Caki2 (cell line): ENCODE results near the gene ISM2. TPM values are rescaled to one million over a fixed set of nuclear protein-coding genes. Genes with fewer than 3 reads are reported as not detected.
A peak's percentile ranks its signal among the peaks of the same experiment; 100 is the strongest.

ENCODE experiments used
- DNase-seq: peaks from one replicate; pipeline ENCODE4 v3.0.0-alpha.2; 2015; ENCODE audit warnings: low read depth
- in situ Hi-C: cut with HindIII; loops from 2 replicates; pipeline ENCODE4 v1.10.0; 2016; ENCODE audit warnings: low sequenced_read_pairs, low pct_unique_long_range_greater_than_20kb, mixed read lengths
- total RNA-seq: library from RNA; depleted of rRNA; stranded (reverse); fragments of >200 nt; shearing (Covaris generic); gene quantifications from 2 replicates; pipeline ENCODE4 v1.2.3, GENCODE V29; 2014; ENCODE audit warnings: low replicate concordance

ISM2 gene
- total RNA-seq, 1 experiment from 2014 or later, result 0.14 TPM

DNA sequence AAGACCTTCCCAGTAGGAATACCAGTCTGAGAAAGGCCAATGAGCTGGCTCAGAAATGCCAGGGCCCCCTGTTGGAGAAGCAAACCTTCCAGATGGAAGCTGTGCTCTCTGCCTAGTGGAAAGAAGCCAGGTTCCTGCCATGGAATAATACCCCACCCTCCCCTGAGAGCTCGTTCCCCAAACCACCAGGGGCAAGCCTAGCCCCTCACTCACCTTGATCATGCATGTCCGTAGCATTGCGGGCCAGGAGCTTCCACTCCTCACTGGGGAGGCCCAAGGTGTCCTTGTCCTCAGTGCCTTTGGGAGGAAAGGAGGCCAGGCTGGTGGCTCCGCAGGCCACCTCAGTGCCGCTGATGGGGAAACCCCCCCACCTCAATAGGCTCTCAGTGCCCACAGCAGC lies 20.6 kb downstream of the ISM2 start:
- in situ Hi-C loops, result no loop called here
- DNase-seq, result no peak

DNA sequence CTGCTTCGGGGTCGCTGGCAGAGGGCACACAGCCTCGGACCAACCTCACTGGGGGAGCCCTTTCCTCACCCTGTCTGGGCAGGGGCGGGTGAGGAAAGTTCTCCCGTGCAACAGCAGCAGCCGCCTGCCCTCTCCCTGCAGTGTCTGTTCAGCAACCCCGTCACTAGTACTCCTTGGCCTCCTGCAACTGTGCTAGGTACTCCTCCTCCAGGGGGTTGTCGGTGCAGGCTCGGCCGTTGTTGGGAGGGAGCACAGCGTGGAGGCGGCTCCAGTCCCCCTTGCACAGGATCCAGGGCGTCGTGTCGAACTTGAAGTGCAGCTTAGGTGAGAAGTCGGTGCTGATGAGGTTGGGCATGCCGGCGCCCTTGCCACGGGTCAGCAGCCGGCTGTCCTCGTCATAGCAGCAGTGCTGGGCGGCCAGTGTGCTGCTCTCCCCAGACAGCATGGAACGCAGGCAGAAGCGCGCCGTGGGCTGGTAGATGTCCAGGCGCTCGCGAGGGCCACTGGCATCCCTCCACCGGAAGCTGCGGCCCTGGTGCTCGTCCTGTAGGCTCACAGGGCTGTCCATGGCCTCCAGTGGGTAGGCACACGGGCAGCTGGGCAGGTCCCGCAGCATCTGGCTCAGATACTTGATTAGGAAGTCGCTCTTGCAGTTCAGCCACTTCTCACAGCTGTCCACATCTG lies 23.0 kb downstream of the ISM2 start:
- in situ Hi-C loops, result no loop called here
- DNase-seq, result no peak

DNA sequence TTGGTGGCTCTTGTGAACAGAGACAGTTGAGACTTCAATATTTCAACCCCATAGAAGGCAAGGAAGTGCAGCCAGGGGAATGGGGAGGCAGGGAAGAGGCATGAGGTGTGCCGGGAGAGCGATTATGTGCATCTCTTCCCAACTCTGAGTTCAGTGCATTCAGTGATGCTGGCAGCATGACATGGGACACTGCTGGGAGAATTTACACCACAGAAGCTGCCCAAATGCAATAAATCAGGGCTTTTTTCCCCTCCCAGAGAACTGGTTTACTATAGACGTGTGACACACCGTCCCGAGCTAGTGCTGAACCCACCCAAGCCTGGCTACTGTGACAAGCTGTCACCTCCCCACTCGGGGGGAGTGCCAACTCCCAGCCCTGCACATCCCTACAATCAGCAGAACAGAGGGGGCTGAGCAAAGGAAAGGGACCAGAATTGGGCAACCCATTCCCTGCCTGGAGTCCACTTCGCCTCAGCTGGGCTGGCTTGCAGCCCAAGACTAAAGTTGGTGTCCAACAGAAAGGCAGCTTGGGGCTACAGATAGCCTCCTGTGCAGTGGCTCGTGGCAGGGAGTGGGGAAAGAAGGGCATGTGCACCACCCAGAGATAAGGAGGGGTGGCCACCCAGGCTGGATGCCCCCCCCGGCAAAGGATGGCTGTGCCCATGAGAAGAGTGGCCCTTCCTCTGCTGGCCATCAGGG lies 24.0 kb downstream of the ISM2 start:
- in situ Hi-C loops, result no loop called here
- no peak for DNase-seq

DNA sequence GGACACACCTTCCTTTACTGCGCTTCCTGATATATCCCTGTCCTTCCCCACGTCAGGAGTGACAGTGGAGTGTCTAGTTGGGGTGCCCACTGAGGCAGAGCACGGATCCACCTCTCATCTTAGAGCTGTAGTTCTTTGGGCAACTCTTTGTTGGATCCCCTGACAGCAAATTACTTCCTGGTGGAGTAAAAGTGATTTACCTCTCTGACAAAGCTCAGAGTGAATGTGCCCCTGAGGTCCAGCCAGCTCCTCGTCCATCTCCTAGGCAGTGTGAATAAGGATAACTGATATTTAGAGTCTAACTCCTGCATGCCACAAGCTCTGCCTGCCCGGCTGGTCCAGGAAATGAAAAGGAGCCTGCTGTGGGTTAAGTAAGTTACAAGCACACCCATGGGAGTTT lies 24.7 kb downstream of the ISM2 start:
- in situ Hi-C loops, result no loop called here
- DNase-seq, result no peak

DNA sequence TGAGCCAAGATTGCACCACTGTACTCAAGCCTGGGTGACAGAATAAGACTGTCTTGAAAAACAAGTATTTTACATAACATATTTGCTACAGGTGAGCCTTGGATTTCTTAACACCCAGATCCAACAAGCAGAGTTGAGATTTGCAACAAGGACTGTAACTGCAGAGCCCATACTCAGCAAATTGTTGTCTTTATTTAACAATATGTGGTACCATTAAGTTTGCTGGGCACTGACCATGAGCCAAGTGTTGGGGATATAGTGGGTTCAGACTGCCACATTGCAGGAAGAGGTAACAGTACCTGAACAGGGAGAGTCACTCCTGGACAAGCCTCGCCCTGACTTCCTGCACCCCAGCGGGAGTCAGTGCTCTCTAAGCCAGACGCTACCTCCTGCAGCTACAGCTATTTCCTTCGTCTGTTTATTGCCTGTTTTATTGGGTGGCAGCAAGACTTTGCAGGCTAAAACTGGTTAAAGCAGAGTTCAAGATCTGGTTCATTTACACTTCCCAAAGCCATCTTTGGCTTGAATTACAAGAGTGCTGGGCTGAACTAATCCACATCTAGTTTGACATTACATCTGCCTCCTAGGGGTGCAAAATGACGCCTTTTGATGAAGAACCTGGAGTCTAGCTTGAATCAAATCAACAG lies 28.3 kb downstream of the ISM2 start:
- in situ Hi-C loops, result no loop called here
- DNase-seq, result no peak

DNA sequence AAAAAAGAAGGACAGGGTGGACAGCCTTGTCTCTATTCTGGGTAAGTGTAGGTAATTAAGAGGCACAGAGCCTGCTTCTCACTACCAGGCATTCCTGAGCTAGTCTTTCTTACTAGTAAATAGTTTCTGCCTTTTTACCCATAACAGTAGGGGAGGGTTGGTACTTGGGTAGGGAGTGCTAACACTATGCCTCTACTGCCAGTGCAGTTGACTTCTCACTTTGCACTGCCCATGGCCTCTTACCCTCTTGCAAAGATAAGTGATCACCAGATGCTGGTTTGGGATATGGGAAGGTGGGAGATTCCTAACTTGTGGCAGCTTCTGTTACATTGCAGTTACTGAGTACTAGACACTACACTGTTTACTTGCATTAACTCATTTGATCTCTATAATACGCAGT lies 29.1 kb downstream of the ISM2 start:
- in situ Hi-C loops, result no loop called here
- DNase-seq, result no peak

DNA sequence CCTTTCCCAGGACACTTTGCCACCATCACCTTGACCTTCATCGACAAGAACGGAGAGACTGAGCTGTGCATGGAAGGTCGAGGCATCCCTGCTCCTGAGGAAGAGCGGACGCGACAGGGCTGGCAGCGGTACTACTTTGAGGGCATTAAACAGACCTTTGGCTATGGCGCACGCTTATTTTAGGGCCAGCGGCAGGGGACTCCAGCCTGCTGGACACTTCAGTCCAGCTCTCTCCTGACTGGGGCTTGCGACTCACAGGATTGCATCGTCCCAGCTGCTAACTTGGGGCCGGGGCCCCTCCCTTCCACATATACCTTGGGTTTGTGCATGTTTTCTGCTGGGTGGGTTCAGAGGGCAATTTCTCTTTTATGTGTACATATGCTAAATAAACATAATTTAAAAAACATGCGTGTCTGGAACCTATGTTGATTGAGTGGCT lies 29.5 kb downstream of the ISM2 start:
- DNase-seq, result no peak
- in situ Hi-C loops, result no loop called here

DNA sequence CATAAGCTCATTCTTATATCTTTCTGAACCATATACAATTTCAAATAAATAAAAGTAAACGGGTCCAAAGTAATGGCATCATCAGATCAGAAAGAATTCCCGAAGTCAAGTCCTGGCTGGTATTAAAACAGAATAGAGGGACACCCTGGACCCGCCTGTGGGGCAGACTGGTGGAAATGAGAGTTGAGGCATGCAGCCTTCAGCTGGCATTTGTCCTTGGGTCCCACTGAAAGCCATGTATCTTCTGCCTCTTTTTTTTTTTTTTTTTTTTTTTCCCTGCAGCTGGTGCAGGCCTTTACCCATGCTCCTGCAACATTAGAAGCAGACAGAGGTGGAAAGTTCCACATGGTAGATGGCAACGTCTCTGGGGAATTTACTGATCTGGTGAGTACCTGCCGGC lies 30.8 kb downstream of the ISM2 start:
- no peak for DNase-seq
- in situ Hi-C loops, result no loop called here

DNA sequence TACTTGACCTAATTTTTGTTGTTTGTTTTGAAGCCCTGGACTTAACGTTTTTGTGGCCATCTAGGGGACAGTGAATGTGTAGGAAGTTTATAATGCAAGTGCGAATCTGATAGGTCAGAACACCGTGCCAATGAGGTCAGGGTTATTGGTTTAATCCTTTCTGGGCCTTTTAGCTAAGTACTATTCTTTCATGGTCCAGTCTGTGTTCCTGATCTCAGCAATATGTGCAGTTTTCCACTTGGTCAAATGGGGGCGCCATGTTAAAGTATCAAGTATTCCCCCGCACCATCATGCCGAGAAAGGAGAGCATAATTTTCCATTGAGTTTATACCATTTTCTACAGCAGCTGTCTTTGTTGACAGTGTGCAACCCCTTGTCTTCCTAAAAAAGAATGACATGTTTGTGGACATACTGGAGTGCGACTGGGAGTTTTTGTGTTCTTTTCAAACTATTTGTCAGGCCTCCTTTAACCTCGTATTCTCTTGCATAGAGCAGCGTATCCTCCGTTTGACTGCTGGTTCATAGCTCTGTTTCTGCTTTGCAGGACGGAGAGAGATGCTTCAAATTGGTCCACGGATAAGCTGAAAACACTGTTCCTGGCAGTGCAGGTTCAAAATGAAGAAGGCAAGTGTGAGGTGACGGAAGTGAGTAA lies 39.4 kb downstream of the ISM2 start:
- peak; percentile 40 for DNase-seq
- in situ Hi-C loops, result no loop called here

DNA sequence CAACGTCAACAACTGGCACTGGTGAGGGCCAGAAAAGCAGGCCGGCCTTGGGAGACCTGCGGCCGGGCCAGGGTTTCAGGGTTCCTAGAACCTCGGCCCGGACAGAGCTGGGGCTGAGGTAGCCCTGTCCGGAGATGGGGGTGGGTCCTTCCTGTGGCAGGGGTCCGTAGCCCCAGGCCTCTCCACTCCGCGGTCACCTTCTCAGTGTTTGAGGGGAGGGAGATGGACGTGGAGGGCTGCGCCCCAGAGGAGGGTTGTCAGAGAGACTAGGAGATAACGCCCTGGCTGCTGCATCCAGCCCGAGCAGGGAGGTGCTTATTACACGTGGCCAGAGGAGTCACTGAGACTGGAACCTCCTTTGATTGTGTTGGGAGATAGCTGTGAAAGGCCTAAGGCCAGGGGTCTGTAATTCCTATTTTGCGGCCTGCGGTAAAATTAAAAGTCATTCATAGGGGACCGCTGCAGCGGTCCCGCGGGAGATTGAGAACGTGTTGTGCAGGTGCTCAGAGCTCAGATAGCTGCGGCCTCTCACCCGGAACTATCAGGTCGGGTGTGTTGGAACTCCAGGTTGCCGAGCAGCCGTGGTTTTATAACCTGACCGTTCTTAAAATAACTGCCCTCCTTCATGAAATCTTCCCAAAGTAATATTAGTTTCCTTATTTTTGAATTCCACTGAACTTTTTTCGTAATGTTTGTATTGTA lies 40.2 kb downstream of the ISM2 start:
- DNase-seq, result peak; percentile 33
- in situ Hi-C loops, result no loop called here

DNA sequence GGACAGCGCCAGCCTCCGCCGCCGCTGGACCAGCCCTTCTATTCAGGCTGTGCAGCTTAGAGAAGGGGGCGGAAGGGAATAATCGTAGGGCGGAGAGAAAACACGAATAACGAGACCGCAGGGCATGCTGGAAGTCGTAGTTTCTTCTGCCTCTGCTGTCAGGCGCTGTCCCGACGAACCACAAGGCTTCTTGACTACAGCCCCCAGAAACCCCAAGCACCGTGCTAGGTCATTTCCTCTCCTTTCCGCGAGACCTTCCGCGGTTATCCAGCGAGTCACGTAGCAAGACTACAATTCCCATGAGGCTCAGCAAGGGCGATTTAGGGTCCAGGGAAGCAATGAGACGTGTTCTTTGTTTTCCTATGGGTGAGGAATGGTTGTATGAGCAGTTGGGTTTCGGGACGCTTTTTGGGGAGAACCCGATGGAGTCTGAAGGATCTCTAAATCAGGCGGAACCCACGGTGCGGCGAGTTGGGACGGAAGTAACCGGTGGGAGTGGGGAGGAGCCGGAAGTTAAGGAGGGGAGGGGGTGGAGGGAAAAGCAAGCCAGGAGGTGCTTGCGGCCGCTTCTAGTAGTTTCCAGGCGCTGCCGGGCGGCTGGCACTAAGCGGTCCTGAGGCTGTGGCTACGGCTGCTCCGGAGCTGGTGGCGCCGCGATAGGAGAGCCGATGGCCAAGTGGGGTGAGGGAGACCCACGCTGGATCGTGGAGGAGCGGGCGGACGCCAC lies 40.9 kb downstream of the ISM2 start, which contains the start of the genes AHSA1 and VIPAS39:
Gene AHSA1, plus strand, starts transcription at position 572 of the 727 bp plus-strand sequence. Its CDS starts 97 bp downstream, at position 669.
Gene VIPAS39, minus strand, starts transcription at position 80 of the 727 bp plus-strand sequence. CDS start 3,499 bp downstream, outside the sequence.
- in situ Hi-C loops, result no loop called here

DNA sequence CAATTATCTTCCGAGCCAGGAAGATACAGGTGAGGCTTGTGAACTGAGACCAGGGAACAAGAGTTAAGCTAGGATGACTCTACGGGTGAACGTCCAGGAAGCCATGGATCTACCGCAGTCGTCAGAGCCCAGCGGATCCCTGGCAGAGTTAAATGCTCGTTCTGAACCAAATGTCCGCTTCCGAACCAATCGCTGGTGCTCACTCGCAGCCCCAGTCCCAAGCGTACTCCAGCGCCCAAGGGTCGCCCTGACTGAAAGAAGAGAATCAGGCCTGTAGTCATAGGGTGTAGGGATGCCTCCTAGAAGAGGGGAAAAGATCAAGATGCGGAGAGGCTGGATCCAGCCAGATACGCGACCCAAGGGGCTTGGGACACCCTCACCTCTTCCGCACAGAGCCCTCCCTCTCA lies 41.5 kb downstream of the ISM2 start:
- no peak for DNase-seq
- in situ Hi-C loops, result no loop called here

More for the DNA sequence above, 40.9 kb downstream of the ISM2 start, which contains the start of the genes AHSA1 and VIPAS39:
- DNase-seq, result peak; percentile 98

DNA sequence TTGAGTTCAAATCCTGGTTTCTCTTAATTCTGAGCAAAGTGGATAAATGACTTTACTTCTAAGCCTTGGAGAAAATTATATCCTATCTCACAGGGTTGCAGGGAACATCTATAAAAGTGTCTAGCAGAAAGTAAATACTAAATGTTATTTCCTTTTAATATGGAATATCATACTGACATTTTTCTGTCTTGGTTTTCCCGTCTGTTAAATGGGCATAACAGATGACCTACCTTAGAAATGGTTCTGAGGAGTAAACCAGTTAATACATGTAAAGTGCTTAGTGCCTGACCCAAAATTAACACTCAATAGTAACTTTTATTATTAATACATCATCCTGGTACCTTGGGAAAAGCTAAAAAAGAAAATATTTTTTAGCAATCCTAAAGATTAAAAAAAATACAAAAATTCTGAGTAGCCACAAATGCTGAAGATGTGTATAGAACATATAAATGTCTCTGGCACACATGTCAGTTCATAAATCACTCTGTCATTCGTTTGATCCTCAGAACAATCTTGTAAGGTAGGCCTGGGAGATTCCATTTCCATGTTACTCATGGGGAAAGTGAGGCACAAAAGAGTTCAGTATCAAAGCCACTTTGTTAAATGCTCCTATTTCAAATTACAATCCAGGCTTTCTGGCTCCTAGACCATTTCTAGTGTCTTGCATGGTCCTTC lies 42.5 kb downstream of the ISM2 start:
- DNase-seq, result no peak
- in situ Hi-C loops, result no loop called here

DNA sequence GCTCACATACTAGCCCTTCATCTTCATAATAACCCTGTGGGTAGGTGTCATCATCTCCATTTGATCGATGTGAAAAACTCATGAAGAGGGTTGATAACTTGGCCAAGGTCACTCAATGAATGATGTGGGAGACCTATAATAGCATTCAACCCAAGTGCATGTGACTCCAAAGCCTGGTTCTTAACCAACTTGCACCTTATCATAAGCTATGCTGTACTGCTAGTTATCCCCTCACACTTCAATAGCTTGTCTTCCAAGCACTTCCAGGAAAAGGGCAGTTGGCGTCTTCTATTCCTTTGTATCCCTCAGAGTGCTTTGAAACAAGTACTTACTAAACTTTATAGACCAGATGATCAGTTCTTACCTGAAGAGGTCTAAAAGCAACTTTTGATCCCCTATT lies 56.4 kb downstream of the ISM2 start:
- DNase-seq, result no peak
- in situ Hi-C loops, result no loop called here

DNA sequence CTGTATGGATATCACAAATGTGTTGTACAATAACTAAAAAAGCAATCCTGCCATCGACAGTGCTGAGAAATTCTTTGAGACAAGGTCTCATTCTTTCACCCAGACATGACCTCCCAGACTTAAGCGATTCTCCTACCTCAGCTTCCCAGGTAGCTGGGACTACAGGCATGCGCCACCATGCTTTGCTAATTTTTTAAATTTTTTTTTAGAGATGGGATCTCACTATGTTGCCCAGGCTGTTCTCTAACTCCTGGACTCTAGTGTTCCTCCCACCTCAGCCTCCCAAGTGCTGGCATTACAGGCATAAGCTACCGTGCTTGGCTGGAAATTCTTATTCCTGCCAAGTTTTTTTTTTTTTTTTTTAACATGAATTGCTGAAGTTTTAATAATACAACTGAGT lies 58.8 kb downstream of the ISM2 start:
- DNase-seq, result no peak
- in situ Hi-C loops, result no loop called here

DNA sequence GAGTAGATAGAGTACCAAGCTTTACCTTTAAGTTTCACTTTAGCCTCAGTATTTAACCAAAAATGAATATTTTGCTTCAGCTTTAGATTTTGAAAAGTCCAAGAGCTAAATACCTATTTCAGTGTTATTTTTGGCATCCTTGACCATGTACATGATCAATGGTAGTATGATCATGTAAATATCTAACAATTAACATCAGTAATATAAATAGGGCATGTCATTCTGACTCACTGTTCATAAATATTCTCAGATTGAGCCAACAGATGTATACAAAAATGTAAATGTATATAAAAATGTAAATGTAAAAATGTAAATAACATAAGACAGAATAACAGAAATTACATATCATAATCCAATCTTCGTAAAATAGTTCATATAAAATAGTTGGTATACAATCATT lies 60.0 kb downstream of the ISM2 start:
- in situ Hi-C loops, result no loop called here
- no peak for DNase-seq

DNA sequence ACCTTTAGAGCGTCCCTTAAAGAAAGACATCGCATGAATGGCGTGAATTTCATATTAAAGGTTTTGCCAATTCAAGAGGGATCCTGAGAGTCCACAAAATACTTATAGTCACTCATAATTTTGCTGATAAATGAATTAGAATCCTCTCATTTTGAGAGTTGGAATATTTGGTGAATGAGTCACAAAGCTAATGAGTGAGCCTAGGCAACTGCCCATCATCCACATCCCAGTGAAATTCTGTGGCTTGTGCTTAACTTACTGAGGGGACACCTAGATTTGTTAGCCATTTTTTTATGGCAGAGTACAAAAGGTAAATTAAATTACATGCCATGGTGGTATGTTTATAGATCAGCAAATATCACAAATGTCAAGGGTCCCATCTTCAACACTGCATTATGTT lies 62.6 kb downstream of the ISM2 start:
- in situ Hi-C loops, result no loop called here
- DNase-seq, result no peak
